Measurements from ENCODE around the gene DRD1. TPM values are rescaled to one million over a fixed set of nuclear protein-coding genes. Genes with fewer than 3 reads are reported as not detected.

Gene DRD1
- total RNA-seq, 3 donors from 2014 or later (not counting 1 experiment from before 2014, with no cell fraction given) = not detected

DNA sequence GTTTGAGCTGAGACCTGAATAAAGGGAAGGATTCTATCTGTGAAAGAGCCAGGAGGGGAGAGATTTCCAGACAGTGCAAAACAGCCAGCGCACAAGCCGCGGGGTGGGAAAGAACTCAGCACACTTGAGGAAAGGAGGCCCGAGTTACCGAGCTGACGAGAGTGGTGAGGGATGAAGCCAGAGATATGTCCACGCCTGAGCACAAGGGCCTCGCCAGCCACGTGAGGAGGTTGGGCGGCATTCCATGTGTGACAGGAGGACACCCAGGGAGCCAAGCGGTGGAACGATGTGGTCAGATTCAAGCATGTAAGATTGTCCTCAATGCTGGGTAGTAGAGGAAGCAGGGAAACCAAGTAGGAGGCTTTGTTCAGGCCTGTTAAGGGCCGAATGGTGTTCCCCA is 17.4 kb upstream of the DRD1 start:
- Mint-ChIP-seq H3K27me3 (ENCODE audit: low read depth in 2 of 2) (peaks cover 11 to 29% of the 10 kb centered on the region in 2 donors), H3K27ac (no peak overlapping the region), H3K9me3 (no peaks in the 10 kb centered on the region), H3K4me3 (no peak overlapping the region), H3K36me3 (no peaks in the 10 kb centered on the region), H3K4me1 (peaks cover 5 to 6% of the 10 kb centered on the region in 2 donors)
- H3K36me3 ChIP-seq (ENCODE audit: control insufficient read depth, insufficient read depth, low read length) = no peaks in the 10 kb centered on the region
- WGBS (ENCODE audit: insufficient coverage) = 87% methylated on average over 13 of the region's 13 CpGs
- H3K4me1 ChIP-seq (ENCODE audit: control insufficient read depth, insufficient read depth, low read length) = peaks cover 5% of the 10 kb centered on the region
- H3K27ac ChIP-seq (ENCODE audit: low read length) = no peak overlapping the region
- H3K4me3 ChIP-seq (ENCODE audit: low read length) = no peak overlapping the region
- peaks cover 1% of the 10 kb centered on the region for H3K27me3 ChIP-seq (ENCODE audit: control insufficient read depth, insufficient read depth, low read length)
- intact Hi-C loops (cut with micrococcal nuclease) = no loop called here
- no peak for DNase-seq
- ATAC-seq = no peak
- TF ChIP-seq, protein P1, sequence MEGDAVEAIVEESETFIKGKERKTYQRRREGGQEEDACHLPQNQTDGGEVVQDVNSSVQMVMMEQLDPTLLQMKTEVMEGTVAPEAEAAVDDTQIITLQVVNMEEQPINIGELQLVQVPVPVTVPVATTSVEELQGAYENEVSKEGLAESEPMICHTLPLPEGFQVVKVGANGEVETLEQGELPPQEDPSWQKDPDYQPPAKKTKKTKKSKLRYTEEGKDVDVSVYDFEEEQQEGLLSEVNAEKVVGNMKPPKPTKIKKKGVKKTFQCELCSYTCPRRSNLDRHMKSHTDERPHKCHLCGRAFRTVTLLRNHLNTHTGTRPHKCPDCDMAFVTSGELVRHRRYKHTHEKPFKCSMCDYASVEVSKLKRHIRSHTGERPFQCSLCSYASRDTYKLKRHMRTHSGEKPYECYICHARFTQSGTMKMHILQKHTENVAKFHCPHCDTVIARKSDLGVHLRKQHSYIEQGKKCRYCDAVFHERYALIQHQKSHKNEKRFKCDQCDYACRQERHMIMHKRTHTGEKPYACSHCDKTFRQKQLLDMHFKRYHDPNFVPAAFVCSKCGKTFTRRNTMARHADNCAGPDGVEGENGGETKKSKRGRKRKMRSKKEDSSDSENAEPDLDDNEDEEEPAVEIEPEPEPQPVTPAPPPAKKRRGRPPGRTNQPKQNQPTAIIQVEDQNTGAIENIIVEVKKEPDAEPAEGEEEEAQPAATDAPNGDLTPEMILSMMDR (IDR thresholded peaks at IDR 0.05) = no peak
- no peaks in the 10 kb centered on the region for H3K9me3 ChIP-seq (ENCODE audit: control insufficient read depth, insufficient read depth, low read length)

DNA sequence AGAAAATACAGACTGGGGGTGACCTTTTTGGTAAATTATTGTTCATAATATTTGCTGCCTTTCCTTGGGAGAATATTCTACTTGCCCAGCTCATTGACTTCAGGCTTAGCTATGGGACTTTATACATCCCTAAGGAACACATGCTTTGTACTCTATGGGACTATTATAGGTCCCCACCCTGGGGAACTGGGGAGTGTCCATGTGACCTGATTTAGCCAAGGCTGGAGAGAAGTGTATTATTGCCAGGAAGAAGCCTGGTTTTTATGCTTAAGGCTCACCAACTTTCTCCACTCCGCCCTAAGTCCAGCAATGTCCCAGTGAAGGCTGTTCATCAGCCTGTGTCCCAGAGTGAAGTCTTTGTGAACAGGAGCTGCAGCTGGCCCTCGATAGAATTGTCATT is 16.6 kb upstream of the DRD1 start:
- TF ChIP-seq, protein P1 (IDR thresholded peaks at IDR 0.05) = no peak
- H3K9me3 ChIP-seq (ENCODE audit: control insufficient read depth, insufficient read depth, low read length) = no peaks in the 10 kb centered on the region
- H3K36me3 ChIP-seq (ENCODE audit: control insufficient read depth, insufficient read depth, low read length) = no peaks in the 10 kb centered on the region
- H3K4me3 Mint-ChIP-seq = no peak overlapping the region
- DNase-seq (no peak), ATAC-seq (no peak)
- no peaks in the 10 kb centered on the region for H3K36me3 Mint-ChIP-seq
- peaks cover 13 to 31% of the 10 kb centered on the region in 2 donors for H3K27me3 Mint-ChIP-seq (ENCODE audit: low read depth in 2 of 2)
- H3K27me3 ChIP-seq (ENCODE audit: control insufficient read depth, insufficient read depth, low read length) = peaks cover 2% of the 10 kb centered on the region
- H3K9me3 Mint-ChIP-seq = no peaks in the 10 kb centered on the region
- WGBS (ENCODE audit: insufficient coverage) = 92% methylated on average over 2 of the region's 2 CpGs
- intact Hi-C loops (cut with micrococcal nuclease) = no loop called here
- no peak overlapping the region for H3K27ac Mint-ChIP-seq
- H3K27ac ChIP-seq (ENCODE audit: low read length) = no peak overlapping the region
- peaks cover 5 to 6% of the 10 kb centered on the region in 2 donors for H3K4me1 Mint-ChIP-seq
- no peak overlapping the region for H3K4me3 ChIP-seq (ENCODE audit: low read length)
- H3K4me1 ChIP-seq (ENCODE audit: control insufficient read depth, insufficient read depth, low read length) = peaks cover 5% of the 10 kb centered on the region

DNA sequence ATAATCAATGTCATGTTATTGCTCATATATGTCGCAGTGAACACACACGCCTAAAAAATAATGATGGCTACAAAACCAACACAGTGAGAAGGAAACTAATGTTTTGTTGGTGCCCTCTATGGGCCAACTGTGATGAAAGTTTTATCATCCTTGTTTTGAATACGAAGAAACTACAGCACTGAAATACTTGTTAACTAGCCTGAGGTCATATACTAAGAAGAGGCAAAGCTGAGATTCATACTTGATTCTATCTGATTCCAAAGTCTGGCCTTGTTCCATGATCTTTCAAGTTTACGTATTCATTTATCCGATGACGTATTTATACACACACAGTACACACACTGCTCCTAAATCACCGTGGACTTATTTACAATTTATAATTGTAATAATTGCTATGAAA is 16.1 kb upstream of the DRD1 start:
- ATAC-seq (no peak), DNase-seq (peak in 1 of 2 donors; percentile 22)
- peaks cover 2% of the 10 kb centered on the region for H3K27me3 ChIP-seq (ENCODE audit: control insufficient read depth, insufficient read depth, low read length)
- WGBS (ENCODE audit: insufficient coverage) = 60% methylated on average over 6 of the region's 7 CpGs
- Mint-ChIP-seq H3K4me1 (peaks cover 5 to 6% of the 10 kb centered on the region in 2 donors), H3K27me3 (ENCODE audit: low read depth in 2 of 2) (peaks cover 15 to 35% of the 10 kb centered on the region in 2 donors), H3K9me3 (no peaks in the 10 kb centered on the region), H3K27ac (no peak overlapping the region), H3K4me3 (no peak overlapping the region), H3K36me3 (no peaks in the 10 kb centered on the region)
- H3K4me3 ChIP-seq (ENCODE audit: low read length) = no peak overlapping the region
- H3K4me1 ChIP-seq (ENCODE audit: control insufficient read depth, insufficient read depth, low read length) = peaks cover 5% of the 10 kb centered on the region
- TF ChIP-seq, protein P1 (IDR thresholded peaks at IDR 0.05) = no peak
- H3K27ac ChIP-seq (ENCODE audit: low read length) = no peak overlapping the region
- intact Hi-C loops (cut with micrococcal nuclease) = no loop called here
- H3K9me3 ChIP-seq (ENCODE audit: control insufficient read depth, insufficient read depth, low read length) = no peaks in the 10 kb centered on the region
- no peaks in the 10 kb centered on the region for H3K36me3 ChIP-seq (ENCODE audit: control insufficient read depth, insufficient read depth, low read length)

DNA sequence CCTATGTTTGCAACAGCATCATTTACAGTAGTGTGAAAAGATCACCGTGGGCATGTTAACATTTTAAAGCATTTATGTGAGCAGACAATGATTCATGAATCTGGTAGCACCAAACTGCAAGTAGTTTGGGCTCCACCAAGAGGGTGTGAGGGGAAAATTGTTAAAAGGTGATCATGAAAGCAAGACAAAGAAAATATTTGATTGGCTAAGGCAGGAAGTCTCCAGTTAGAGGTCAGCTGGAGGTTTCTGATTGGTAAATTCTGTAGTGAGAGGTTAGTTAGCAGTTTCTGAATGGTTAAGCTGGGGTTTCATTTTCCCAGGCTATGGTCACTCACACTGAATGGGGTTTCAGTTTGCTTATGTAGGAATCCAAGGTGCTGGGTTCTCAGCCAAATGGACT is 13.5 kb upstream of the DRD1 start:
- no peaks in the 10 kb centered on the region for H3K4me1 ChIP-seq (ENCODE audit: control insufficient read depth, insufficient read depth, low read length)
- H3K9me3 ChIP-seq (ENCODE audit: control insufficient read depth, insufficient read depth, low read length) = no peaks in the 10 kb centered on the region
- no peak overlapping the region for H3K27ac ChIP-seq (ENCODE audit: low read length)
- 76% methylated on average over 1 of the region's 1 CpG for WGBS (ENCODE audit: insufficient coverage)
- TF ChIP-seq, protein P1 (IDR thresholded peaks at IDR 0.05) = no peak
- Mint-ChIP-seq H3K4me1 (no peaks in the 10 kb centered on the region), H3K27ac (no peak overlapping the region), H3K36me3 (no peaks in the 10 kb centered on the region), H3K4me3 (no peak overlapping the region), H3K9me3 (no peaks in the 10 kb centered on the region), H3K27me3 (ENCODE audit: low read depth in 2 of 2) (peaks cover 24 to 51% of the 10 kb centered on the region in 2 donors)
- H3K27me3 ChIP-seq (ENCODE audit: control insufficient read depth, insufficient read depth, low read length) = peaks cover 2% of the 10 kb centered on the region
- ATAC-seq (no peak), DNase-seq (no peak)
- no peaks in the 10 kb centered on the region for H3K36me3 ChIP-seq (ENCODE audit: control insufficient read depth, insufficient read depth, low read length)
- H3K4me3 ChIP-seq (ENCODE audit: low read length) = no peak overlapping the region
- intact Hi-C loops (cut with micrococcal nuclease) = no loop called here

Measured in natural killer cell (primary cell).